Measurements from ENCODE around the gene LCE3E. TPM values are rescaled to one million over a fixed set of nuclear protein-coding genes. Genes with fewer than 3 reads are reported as not detected.

LCE3E gene
- total RNA-seq, 1 donor from 2014 or later, result not detected

- Mint-ChIP-seq H3K27ac (ENCODE audit: unreplicated experiment) (no peak overlapping the region), H3K36me3 (ENCODE audit: low read depth, unreplicated experiment) (no peaks in the 10 kb centered on the region), H3K9me3 (ENCODE audit: unreplicated experiment) (no peaks in the 10 kb centered on the region), H3K27me3 (ENCODE audit: unreplicated experiment) (peaks cover 11% of the 10 kb centered on the region), H3K4me3 (ENCODE audit: unreplicated experiment) (no peak overlapping the region), H3K4me1 (ENCODE audit: unreplicated experiment) (peaks cover 5% of the 10 kb centered on the region)
- no peak for TF ChIP-seq CTCF (IDR thresholded peaks at IDR 0.05; ENCODE audit: unreplicated experiment)
- DNase-seq (ENCODE audit: low spot score), result no peak
Observed at GRCh38 chr1:152517237-152517811, 49.3 kb downstream of the LCE3E start.

GRCh38 chr1:152516082-152516481, 50.5 kb downstream of the LCE3E start:
- Mint-ChIP-seq H3K27me3 (ENCODE audit: unreplicated experiment) (peaks cover 11% of the 10 kb centered on the region), H3K4me1 (ENCODE audit: unreplicated experiment) (peaks cover 5% of the 10 kb centered on the region), H3K27ac (ENCODE audit: unreplicated experiment) (no peak overlapping the region), H3K9me3 (ENCODE audit: unreplicated experiment) (no peaks in the 10 kb centered on the region), H3K36me3 (ENCODE audit: low read depth, unreplicated experiment) (no peaks in the 10 kb centered on the region), H3K4me3 (ENCODE audit: unreplicated experiment) (no peak overlapping the region)
- TF ChIP-seq CTCF (IDR thresholded peaks at IDR 0.05; ENCODE audit: unreplicated experiment), result no peak
- DNase-seq (ENCODE audit: low spot score), result no peak

Other genes with a start within 250 kb of the LCE3E start
- gene FLG, start 241.5 kb downstream of the LCE3E start, total RNA-seq (ENCODE audit: unreplicated experiment), result not detected
- not detected for gene FLG2, start 206.8 kb downstream of the LCE3E start, total RNA-seq (ENCODE audit: unreplicated experiment)
- gene CRNN, start 152.5 kb downstream of the LCE3E start, total RNA-seq (ENCODE audit: unreplicated experiment), result not detected
- gene LCE5A, start 56.0 kb downstream of the LCE3E start, total RNA-seq (ENCODE audit: unreplicated experiment), result not detected
- not detected for gene CRCT1, start 52.3 kb downstream of the LCE3E start, total RNA-seq (ENCODE audit: unreplicated experiment)
- not detected for gene LCE3D, start 13.7 kb upstream of the LCE3E start, total RNA-seq (ENCODE audit: unreplicated experiment)
- gene LCE3C, start 33.5 kb upstream of the LCE3E start, total RNA-seq (ENCODE audit: unreplicated experiment), result not detected
- not detected for gene LCE3B, start 47.0 kb upstream of the LCE3E start, total RNA-seq (ENCODE audit: unreplicated experiment)
- not detected for gene LCE3A, start 56.3 kb upstream of the LCE3E start, total RNA-seq (ENCODE audit: unreplicated experiment)
- not detected for gene LCE2D, start 96.6 kb upstream of the LCE3E start, total RNA-seq (ENCODE audit: unreplicated experiment)
- gene LCE2C, start 108.5 kb upstream of the LCE3E start, total RNA-seq (ENCODE audit: unreplicated experiment), result not detected
- not detected for gene LCE2B, start 119.3 kb upstream of the LCE3E start, total RNA-seq (ENCODE audit: unreplicated experiment)
- not detected for gene LCE2A, start 131.6 kb upstream of the LCE3E start, total RNA-seq (ENCODE audit: unreplicated experiment)
- gene LCE4A, start 141.4 kb upstream of the LCE3E start, total RNA-seq (ENCODE audit: unreplicated experiment), result not detected
- not detected for gene KPRP, start 191.2 kb upstream of the LCE3E start, total RNA-seq (ENCODE audit: unreplicated experiment)
- gene LCE1F, start 208.4 kb upstream of the LCE3E start, total RNA-seq (ENCODE audit: unreplicated experiment), result not detected
- gene LCE1E, start 219.5 kb upstream of the LCE3E start, total RNA-seq (ENCODE audit: unreplicated experiment), result not detected
- not detected for gene LCE1D, start 229.9 kb upstream of the LCE3E start, total RNA-seq (ENCODE audit: unreplicated experiment)
- not detected for gene LCE1C, start 239.9 kb upstream of the LCE3E start, total RNA-seq (ENCODE audit: unreplicated experiment)
- gene LCE1B, start 245.2 kb upstream of the LCE3E start, total RNA-seq (ENCODE audit: unreplicated experiment), result not detected